ENCODE measurements around the gene CD300LB. TPM values are rescaled to one million over a fixed set of nuclear protein-coding genes. Genes with fewer than 3 reads are reported as not detected.
A peak's percentile ranks its signal among the peaks of the same experiment; 100 is the strongest.

Gene CD300LB
- total and polyA plus RNA-seq, 8 donors = 0.25 TPM; not detected in 7

DNA sequence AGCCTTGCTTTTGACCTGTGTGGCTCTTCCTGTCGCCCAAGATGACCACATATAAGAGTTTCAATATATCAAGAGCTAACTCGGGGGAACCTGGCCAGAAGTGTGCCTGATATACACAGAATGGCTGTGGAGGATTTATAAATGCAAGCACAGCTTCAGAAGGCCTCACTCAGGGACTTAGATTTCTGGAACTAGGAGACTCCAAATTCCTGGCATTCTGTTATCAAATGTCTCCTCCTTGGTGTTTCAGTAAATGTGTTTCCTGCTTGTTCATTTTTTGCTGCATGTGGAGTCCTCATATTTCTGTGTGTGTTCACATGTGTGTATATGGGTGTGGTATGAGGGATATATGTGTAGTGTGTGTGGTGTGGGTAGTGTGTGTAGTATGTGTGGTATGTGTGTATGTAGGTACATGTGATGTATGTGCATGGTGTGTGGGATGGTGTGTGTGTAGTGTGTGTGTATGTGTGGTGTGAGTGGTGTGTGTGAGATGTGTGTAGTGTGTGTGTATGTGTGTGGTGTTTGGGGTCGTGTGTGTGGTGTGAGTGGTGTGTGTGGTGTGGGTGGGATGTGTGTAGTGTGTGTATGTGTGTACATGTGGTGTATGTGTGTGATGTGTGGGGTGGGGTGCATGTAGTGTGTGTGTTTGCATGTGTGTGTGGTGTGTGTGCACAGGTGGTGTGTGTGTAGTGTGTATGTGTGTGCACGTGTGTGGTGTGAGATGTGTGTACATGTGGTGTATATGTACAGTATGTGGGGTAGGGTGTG is 37.0 kb upstream of the CD300LB start:
- H3K27me3 ChIP-seq = peaks cover 0 to 22% (median 0%) of the 10 kb centered on the region in 3 donors
- no peak for DNase-seq
- WGBS, 5 donors = 63 to 75% (median 69%) methylated on average over 4 of the region's 4 CpGs
- H3K9me3 ChIP-seq = peaks cover 0 to 6% (median 0%) of the 10 kb centered on the region in 4 donors
- H3K4me3 ChIP-seq = no peak overlapping the region
- H3K27ac ChIP-seq = no peak overlapping the region
- peaks cover 0 to 17% (median 0%) of the 10 kb centered on the region in 4 donors for H3K4me1 ChIP-seq
- H3K36me3 ChIP-seq = no peaks in the 10 kb centered on the region
- TF ChIP-seq EP300 (IDR thresholded peaks at IDR 0.05) (no peak), POLR2AphosphoS5 (IDR thresholded peaks at IDR 0.05) (no peak), POLR2A (IDR thresholded peaks at IDR 0.05) (no peak)
- TF ChIP-seq, protein P1, sequence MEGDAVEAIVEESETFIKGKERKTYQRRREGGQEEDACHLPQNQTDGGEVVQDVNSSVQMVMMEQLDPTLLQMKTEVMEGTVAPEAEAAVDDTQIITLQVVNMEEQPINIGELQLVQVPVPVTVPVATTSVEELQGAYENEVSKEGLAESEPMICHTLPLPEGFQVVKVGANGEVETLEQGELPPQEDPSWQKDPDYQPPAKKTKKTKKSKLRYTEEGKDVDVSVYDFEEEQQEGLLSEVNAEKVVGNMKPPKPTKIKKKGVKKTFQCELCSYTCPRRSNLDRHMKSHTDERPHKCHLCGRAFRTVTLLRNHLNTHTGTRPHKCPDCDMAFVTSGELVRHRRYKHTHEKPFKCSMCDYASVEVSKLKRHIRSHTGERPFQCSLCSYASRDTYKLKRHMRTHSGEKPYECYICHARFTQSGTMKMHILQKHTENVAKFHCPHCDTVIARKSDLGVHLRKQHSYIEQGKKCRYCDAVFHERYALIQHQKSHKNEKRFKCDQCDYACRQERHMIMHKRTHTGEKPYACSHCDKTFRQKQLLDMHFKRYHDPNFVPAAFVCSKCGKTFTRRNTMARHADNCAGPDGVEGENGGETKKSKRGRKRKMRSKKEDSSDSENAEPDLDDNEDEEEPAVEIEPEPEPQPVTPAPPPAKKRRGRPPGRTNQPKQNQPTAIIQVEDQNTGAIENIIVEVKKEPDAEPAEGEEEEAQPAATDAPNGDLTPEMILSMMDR (IDR thresholded peaks at IDR 0.05) = no peak
- intact Hi-C loops (cut with DNase I; ENCODE audit: low total_unique reads) = no loop called here

DNA sequence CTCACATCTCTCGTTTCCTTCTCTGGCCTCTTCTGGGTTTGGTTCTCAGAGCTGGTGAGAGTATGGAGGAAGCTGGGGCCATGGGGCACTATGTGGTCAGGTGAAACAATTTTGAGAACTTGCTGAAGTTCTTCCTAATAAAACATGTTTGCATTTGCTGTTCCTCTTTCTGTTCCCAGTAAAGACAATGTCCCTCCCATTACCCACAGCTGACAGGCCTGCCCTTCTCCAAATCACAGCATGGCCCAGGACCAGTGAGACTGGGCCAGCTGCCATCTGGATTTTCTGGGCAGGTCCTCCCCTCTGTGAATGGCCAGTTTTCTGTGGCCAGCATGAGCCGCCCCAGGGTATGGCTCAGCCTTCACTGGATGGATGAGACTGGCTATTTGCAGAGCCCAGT is 36.1 kb upstream of the CD300LB start, which contains the start of gene CD300H:
TSS of gene CD300H (minus strand) at position 113 of the 400 bp plus-strand sequence.
- Histone ChIP-seq H3K36me3 (no peaks in the 10 kb centered on the region), H3K4me3 (no peak within 1 kb of the TSS), H3K4me1 (peaks cover 0 to 17% (median 0%) of the 10 kb centered on the region in 4 donors), H3K27ac (no peak within 1 kb of the TSS), H3K27me3 (peaks cover 0 to 30% (median 0%) of the 10 kb centered on the region in 3 donors), H3K9me3 (peaks cover 0 to 6% (median 0%) of the 10 kb centered on the region in 4 donors)
- intact Hi-C loops (cut with DNase I; ENCODE audit: low total_unique reads) = no loop called here
- TF ChIP-seq, protein P1 (IDR thresholded peaks at IDR 0.05) = no peak
- no peak for TF ChIP-seq POLR2A (IDR thresholded peaks at IDR 0.05)
- 73 to 86% (median 78%) methylated on average over 2 of the region's 2 CpGs for WGBS, 5 donors
- DNase-seq = no peak

DNA sequence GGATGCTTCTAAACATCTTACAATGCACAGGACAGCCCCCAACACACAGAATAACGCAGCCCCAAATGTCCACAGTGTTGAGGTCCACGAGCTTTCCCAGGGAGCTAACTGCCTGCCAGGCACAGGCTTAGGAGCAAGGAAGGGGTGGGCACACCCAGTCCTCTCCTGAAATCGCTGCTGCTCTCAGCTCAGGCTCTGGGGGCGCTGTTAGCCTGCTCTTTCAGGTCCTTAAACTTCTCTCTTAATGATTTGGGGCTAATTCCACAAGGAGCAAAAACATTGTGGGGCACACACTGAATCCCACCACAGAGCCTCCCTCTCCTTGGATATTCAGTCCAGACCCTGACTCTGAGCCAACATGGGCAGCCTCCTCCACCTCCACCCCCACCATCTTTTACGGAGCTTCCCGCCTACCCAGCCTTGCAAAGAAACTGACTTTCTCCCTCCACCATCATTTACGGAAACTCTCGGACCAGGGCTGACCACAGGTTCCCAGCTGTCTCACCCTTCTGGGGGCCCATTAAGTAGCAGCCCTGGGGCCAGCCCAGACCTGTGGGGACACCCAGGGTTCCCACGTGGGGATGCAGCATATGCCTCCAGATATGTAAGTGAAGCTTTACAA is 35.0 kb upstream of the CD300LB start:
- WGBS, 5 donors = 30 to 39% (median 37%) methylated on average over 9 of the region's 9 CpGs
- Histone ChIP-seq H3K4me1 (peaks cover 0 to 17% (median 0%) of the 10 kb centered on the region in 4 donors), H3K27me3 (peaks cover 0 to 31% (median 0%) of the 10 kb centered on the region in 3 donors), H3K27ac (no peak overlapping the region), H3K9me3 (no peaks in the 10 kb centered on the region), H3K36me3 (no peaks in the 10 kb centered on the region), H3K4me3 (no peak overlapping the region)
- TF ChIP-seq, protein P1 (IDR thresholded peaks at IDR 0.05) = peak in 3 of 7 experiments; percentile 11 to 31 (median 12)
- no peak for TF ChIP-seq POLR2AphosphoS5 (IDR thresholded peaks at IDR 0.05)
- intact Hi-C loops (cut with DNase I; ENCODE audit: low total_unique reads) = no loop called here
- peak; percentile 28 to 57 for DNase-seq

DNA sequence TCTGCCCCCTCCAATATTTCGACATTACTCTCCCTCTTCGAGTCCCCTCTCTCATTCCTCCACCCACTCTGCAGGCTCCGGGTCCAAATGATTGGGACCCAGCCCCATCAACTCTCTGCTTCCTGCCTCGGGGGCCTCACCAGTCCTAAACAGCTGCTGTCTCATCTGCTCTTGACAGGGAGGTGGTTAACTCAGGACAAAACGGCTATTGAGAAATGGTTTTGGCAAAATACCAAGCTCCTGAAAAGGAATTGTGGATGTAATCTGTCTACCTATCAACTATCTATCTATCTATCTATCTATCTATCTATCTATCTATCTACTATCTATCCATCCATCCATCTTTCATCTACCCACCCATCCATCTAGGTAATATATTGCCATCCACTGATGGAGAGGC is 33.9 kb upstream of the CD300LB start:
- no peak for DNase-seq
- no peaks in the 10 kb centered on the region for H3K36me3 ChIP-seq
- peaks cover 0 to 31% (median 0%) of the 10 kb centered on the region in 3 donors for H3K27me3 ChIP-seq
- intact Hi-C loops (cut with DNase I; ENCODE audit: low total_unique reads) = no loop called here
- H3K9me3 ChIP-seq = no peaks in the 10 kb centered on the region
- TF ChIP-seq POLR2AphosphoS5 (IDR thresholded peaks at IDR 0.05) = no peak
- TF ChIP-seq, protein P1 (IDR thresholded peaks at IDR 0.05) = no peak
- TF ChIP-seq POLR2A (IDR thresholded peaks at IDR 0.05) = no peak
- no peak for TF ChIP-seq EP300 (IDR thresholded peaks at IDR 0.05)
- H3K27ac ChIP-seq = no peak overlapping the region
- no peak overlapping the region for H3K4me3 ChIP-seq
- H3K4me1 ChIP-seq = peaks cover 0 to 17% (median 0%) of the 10 kb centered on the region in 4 donors
- 40 to 60% (median 47%) methylated on average over 5 of the region's 5 CpGs for WGBS, 5 donors

Measured in stomach (tissue), 9 donors.